ENCODE results near the gene NUP98. TPM values are rescaled to one million over a fixed set of nuclear protein-coding genes. Genes with fewer than 3 reads are reported as not detected.

The NUP98 gene
- total RNA-seq, 1 experiment from 2014 or later: 114 TPM

- BruUV-seq (replicated peaks): no TSS peak
- intact Hi-C loops (cut with micrococcal nuclease; ENCODE audit: unreplicated experiment): no loop called here
- CTCF ChIA-PET: no interaction called here
- no peak for TF ChIP-seq CTCF (IDR thresholded peaks at IDR 0.05; ENCODE audit: unreplicated experiment)
- Mint-ChIP-seq H3K36me3 (ENCODE audit: insufficient read depth, unreplicated experiment) (peaks cover 40% of the 10 kb centered on the region), H3K4me3 (ENCODE audit: low read depth, unreplicated experiment) (no peak overlapping the region), H3K27me3 (ENCODE audit: unreplicated experiment) (no peaks in the 10 kb centered on the region), H3K9me3 (ENCODE audit: low read depth, unreplicated experiment) (no peaks in the 10 kb centered on the region), H3K4me1 (ENCODE audit: low read depth, unreplicated experiment) (no peaks in the 10 kb centered on the region), H3K27ac (ENCODE audit: unreplicated experiment) (no peak overlapping the region)
- no peak for DNase-seq
Observed at GRCh38 chr11:3735827-3736226, 61.5 kb downstream of the NUP98 start.

- Mint-ChIP-seq H3K27ac (ENCODE audit: unreplicated experiment) (peak overlapping the region; percentile 22), H3K36me3 (ENCODE audit: insufficient read depth, unreplicated experiment) (peaks cover 63% of the 10 kb centered on the region), H3K4me3 (ENCODE audit: low read depth, unreplicated experiment) (no peak overlapping the region), H3K9me3 (ENCODE audit: low read depth, unreplicated experiment) (no peaks in the 10 kb centered on the region), H3K27me3 (ENCODE audit: unreplicated experiment) (no peaks in the 10 kb centered on the region), H3K4me1 (ENCODE audit: low read depth, unreplicated experiment) (no peaks in the 10 kb centered on the region)
- intact Hi-C loops (cut with micrococcal nuclease; ENCODE audit: unreplicated experiment): no loop called here
- BruUV-seq (replicated peaks): no TSS peak
- no peak for TF ChIP-seq CTCF (IDR thresholded peaks at IDR 0.05; ENCODE audit: unreplicated experiment)
- CTCF ChIA-PET: no interaction called here
- no peak for DNase-seq
Observed at GRCh38 chr11:3732671-3733436, 64.5 kb downstream of the NUP98 start.

- intact Hi-C loops (cut with micrococcal nuclease; ENCODE audit: unreplicated experiment): no loop called here
- H3K27ac Mint-ChIP-seq (ENCODE audit: unreplicated experiment): no peak overlapping the region
Observed at GRCh38 chr11:3723014-3723708, 74.2 kb downstream of the NUP98 start.

GRCh38 chr11:3722100-3722499 lies 75.3 kb downstream of the NUP98 start:
- intact Hi-C loops (cut with micrococcal nuclease; ENCODE audit: unreplicated experiment): no loop called here
- CTCF ChIA-PET: no interaction called here
- H3K27ac Mint-ChIP-seq (ENCODE audit: unreplicated experiment): no peak overlapping the region

More at GRCh38 chr11:3723014-3723708, 74.2 kb downstream of the NUP98 start:
- TF ChIP-seq CTCF (IDR thresholded peaks at IDR 0.05; ENCODE audit: unreplicated experiment): no peak
- Mint-ChIP-seq H3K27me3 (ENCODE audit: unreplicated experiment) (no peaks in the 10 kb centered on the region), H3K4me3 (ENCODE audit: low read depth, unreplicated experiment) (no peak overlapping the region), H3K36me3 (ENCODE audit: insufficient read depth, unreplicated experiment) (peaks cover 63% of the 10 kb centered on the region), H3K9me3 (ENCODE audit: low read depth, unreplicated experiment) (no peaks in the 10 kb centered on the region), H3K4me1 (ENCODE audit: low read depth, unreplicated experiment) (no peaks in the 10 kb centered on the region)
- CTCF ChIA-PET: no interaction called here
- BruUV-seq (replicated peaks): no TSS peak
- DNase-seq: no peak

More at GRCh38 chr11:3722100-3722499, 75.3 kb downstream of the NUP98 start:
- Mint-ChIP-seq H3K27me3 (ENCODE audit: unreplicated experiment) (no peaks in the 10 kb centered on the region), H3K9me3 (ENCODE audit: low read depth, unreplicated experiment) (no peaks in the 10 kb centered on the region), H3K36me3 (ENCODE audit: insufficient read depth, unreplicated experiment) (peaks cover 60% of the 10 kb centered on the region), H3K4me1 (ENCODE audit: low read depth, unreplicated experiment) (no peaks in the 10 kb centered on the region), H3K4me3 (ENCODE audit: low read depth, unreplicated experiment) (no peak overlapping the region)
- BruUV-seq (replicated peaks): no TSS peak
- TF ChIP-seq CTCF (IDR thresholded peaks at IDR 0.05; ENCODE audit: unreplicated experiment): no peak
- no peak for DNase-seq
